ENCODE data around the gene ASCL2. TPM values are rescaled to one million over a fixed set of nuclear protein-coding genes. Genes with fewer than 3 reads are reported as not detected.

ASCL2 gene
- total RNA-seq, 1 experiment from 2014 or later: 0.35 TPM

GRCh38 chr11:2314525-2315394 is 44.4 kb upstream of the ASCL2 start:
- Histone ChIP-seq H3K4me1 (ENCODE audit: insufficient read depth, low read length) (no peaks in the 10 kb centered on the region), H3K56ac (ENCODE audit: insufficient read length, low read depth, low read length) (no peak overlapping the region), H3K4me2 (ENCODE audit: insufficient read depth, insufficient read length, low read length) (no peak overlapping the region), H4K91ac (ENCODE audit: insufficient read length, low read depth, low read length) (no peak overlapping the region), H3K27me3 (ENCODE audit: insufficient read depth, low read length) (no peaks in the 10 kb centered on the region), H4K5ac (ENCODE audit: insufficient read length, low read depth, low read length) (no peak overlapping the region), H3K23ac (ENCODE audit: insufficient read length, low read depth, low read length) (no peak overlapping the region), H3K18ac (ENCODE audit: insufficient read length, low read depth, low read length) (no peak overlapping the region), H2BK15ac (ENCODE audit: low read depth, low read length) (no peak overlapping the region), H3K79me1 (ENCODE audit: insufficient read depth, low read depth, low read length, poor library complexity, severe bottlenecking) (no peaks in the 10 kb centered on the region), H3K9me3 (ENCODE audit: control insufficient read depth, low read depth, low read length) (no peaks in the 10 kb centered on the region), H2BK120ac (ENCODE audit: low read depth, low read length, poor library complexity, severe bottlenecking) (no peak overlapping the region), H4K20me1 (ENCODE audit: control insufficient read depth, insufficient read depth, insufficient read length) (no peaks in the 10 kb centered on the region), H4K8ac (replicated peaks; ENCODE audit: insufficient read length, low read depth, low read length) (no peak overlapping the region), H2BK5ac (ENCODE audit: insufficient read length, low read length) (no peak overlapping the region), H3K9ac (ENCODE audit: extremely low read depth, insufficient read length, low read length) (no peak overlapping the region), H3T11ph (ENCODE audit: low read length) (no peak overlapping the region), H3K27ac (ENCODE audit: insufficient read length, low read depth, low read length) (no peak overlapping the region), H2BK20ac (ENCODE audit: low read depth, low read length, poor library complexity, severe bottlenecking) (no peak overlapping the region), H2BK12ac (ENCODE audit: insufficient read length, low read depth, low read length) (no peak overlapping the region), H2AK5ac (ENCODE audit: insufficient read length, low read length) (no peak overlapping the region), H3K14ac (ENCODE audit: insufficient read depth, low read length) (no peak overlapping the region), H3K23me2 (ENCODE audit: insufficient read length, low read depth, low read length, poor library complexity, severe bottlenecking) (no peaks in the 10 kb centered on the region), H2AFZ (ENCODE audit: low read length) (no peak overlapping the region), H3K79me2 (ENCODE audit: insufficient read depth, low read length) (no peaks in the 10 kb centered on the region), H3K4ac (ENCODE audit: low read depth, low read length) (no peak overlapping the region)
- Mint-ChIP-seq H3K4me3 (no peak overlapping the region), H3K27ac (peak overlapping the region in 1 of 3 experiments; percentile 18; a peak in 1 of 7 replicates), H3K36me3 (ENCODE audit: insufficient read depth in 1 of 3, low read depth in 3 of 3) (no peaks in the 10 kb centered on the region), H3K9me3 (peaks cover 0 to 3% of the 10 kb centered on the region in 2 experiments; a peak in 1 of 5 replicates), H3K4me1 (no peaks in the 10 kb centered on the region), H3K27me3 (ENCODE audit: low read depth) (peaks cover 15% of the 10 kb centered on the region)
- WGBS (ENCODE audit: extremely low coverage, insufficient read length, low lambda C conversion rate): no CpG with 5 or more reads among the region's 16 CpGs
- no peak for DNase-seq
- TF ChIP-seq CTCF (conservative IDR thresholded peaks at IDR 0.05): no peak

Data from H9 (cell line).